ENCODE results near the gene CRYBG1.
"Not testable (repeated sequence)": the region's sequence is repeated elsewhere in the genome, so short reads cannot be mapped to it uniquely, and the experiment has no call there.

CRYBG1 gene

DNA sequence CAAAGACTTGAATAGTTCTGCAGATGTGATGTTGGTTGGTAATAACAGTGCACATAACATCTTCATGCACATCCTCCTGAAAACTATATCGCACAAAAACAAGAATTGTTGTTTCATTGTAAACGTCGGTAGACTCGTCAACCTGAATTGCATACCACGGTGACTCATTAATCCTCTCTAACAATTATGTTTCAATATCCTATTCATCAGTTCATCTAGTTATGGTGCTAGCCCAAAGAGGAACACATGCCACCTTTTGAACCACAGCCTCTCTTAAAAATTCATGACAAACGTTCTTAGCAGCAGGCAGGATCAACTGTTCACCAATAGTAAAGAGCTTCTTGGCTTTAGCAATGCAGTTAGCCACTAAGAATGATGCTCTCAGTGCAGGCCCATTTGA is 25.0 kb downstream of the CRYBG1 start:
- TF ChIP-seq CTCF (IDR thresholded peaks at IDR 0.05; ENCODE audit: insufficient read depth, low read depth, low read length, missing control alignments), result no peak
- H3K4me3 ChIP-seq (ENCODE audit: low read depth, low read length), result no peak overlapping the region
- DNase-seq (ENCODE audit: low read depth), result no peak

- DNase-seq (ENCODE audit: low read depth), result no peak
- TF ChIP-seq CTCF (IDR thresholded peaks at IDR 0.05; ENCODE audit: insufficient read depth, low read depth, low read length, missing control alignments), result no peak
- no peak overlapping the region for H3K4me3 ChIP-seq (ENCODE audit: low read depth, low read length)
Observed at GRCh38 chr6:106387875-106388274, 27.4 kb downstream of the CRYBG1 start.

DNA sequence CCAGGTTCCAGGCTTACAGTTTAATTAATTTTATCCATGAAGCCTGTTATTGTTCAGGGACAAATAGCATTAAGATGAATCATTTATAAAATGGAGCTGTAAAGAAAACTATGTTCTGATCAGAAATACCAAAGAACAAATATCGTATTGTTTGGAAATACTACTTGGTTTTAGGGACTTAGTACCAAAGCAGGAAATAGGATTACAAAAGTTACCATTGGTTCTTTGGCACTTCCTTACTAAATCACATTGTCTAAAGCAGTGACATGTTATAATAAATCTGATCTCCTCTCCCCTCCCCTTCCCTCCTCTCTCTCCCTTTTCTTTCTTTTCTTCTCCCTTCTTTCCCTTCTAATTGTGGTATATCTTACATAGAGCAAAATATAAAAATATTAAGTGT is 29.6 kb downstream of the CRYBG1 start:
- no peak overlapping the region for H3K4me3 ChIP-seq (ENCODE audit: low read depth, low read length)
- DNase-seq (ENCODE audit: low read depth), result no peak
- TF ChIP-seq CTCF (IDR thresholded peaks at IDR 0.05; ENCODE audit: insufficient read depth, low read depth, low read length, missing control alignments), result no peak

DNA sequence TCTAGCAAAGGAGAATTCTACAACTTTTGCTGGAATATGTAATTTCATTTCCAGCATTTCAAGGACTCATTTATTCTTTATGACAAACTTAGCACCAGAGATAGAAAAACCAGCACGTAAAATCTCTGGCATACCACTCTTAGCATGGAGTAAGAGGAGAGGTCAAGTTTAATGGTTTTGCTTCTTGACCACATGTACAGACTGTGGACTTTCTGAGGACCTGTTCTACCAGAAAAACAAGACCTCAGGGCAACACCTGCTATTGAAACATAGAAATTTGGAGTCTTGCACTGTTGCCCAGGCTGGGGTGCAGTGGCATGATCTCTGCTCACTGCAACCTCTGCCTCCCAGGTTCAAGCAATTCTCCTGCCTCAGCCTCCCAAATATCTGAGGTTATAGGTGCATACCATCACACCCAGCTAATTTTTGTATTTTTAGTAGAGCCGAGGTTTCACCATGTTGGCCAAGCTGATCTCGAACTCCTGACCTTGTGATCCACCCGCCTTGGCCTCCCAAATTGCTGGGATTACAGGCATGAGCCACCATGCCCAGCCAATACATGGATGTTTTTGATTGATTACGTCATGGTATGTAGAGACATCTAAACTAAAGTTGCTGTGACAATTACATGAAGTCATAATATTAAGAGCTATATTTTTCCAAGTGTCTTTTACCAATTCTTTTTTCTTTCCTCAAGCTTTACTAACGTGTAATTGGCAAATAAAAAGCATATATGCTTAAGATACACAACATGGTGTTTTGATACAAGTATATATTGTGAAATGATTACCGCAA is 36.1 kb downstream of the CRYBG1 start:
- no peak overlapping the region for H3K4me3 ChIP-seq (ENCODE audit: low read depth, low read length)
- DNase-seq (ENCODE audit: low read depth), result no peak
- no peak for TF ChIP-seq CTCF (IDR thresholded peaks at IDR 0.05; ENCODE audit: insufficient read depth, low read depth, low read length, missing control alignments)

GRCh38 chr6:106397431-106397830 is 36.9 kb downstream of the CRYBG1 start:
- no peak for DNase-seq (ENCODE audit: low read depth)
- no peak for TF ChIP-seq CTCF (IDR thresholded peaks at IDR 0.05; ENCODE audit: insufficient read depth, low read depth, low read length, missing control alignments)
- H3K4me3 ChIP-seq (ENCODE audit: low read depth, low read length), result no peak overlapping the region

- DNase-seq (ENCODE audit: low read depth), result no peak
- no peak overlapping the region for H3K4me3 ChIP-seq (ENCODE audit: low read depth, low read length)
- no peak for TF ChIP-seq CTCF (IDR thresholded peaks at IDR 0.05; ENCODE audit: insufficient read depth, low read depth, low read length, missing control alignments)
Observed at GRCh38 chr6:106398621-106399020, 38.1 kb downstream of the CRYBG1 start.

DNA sequence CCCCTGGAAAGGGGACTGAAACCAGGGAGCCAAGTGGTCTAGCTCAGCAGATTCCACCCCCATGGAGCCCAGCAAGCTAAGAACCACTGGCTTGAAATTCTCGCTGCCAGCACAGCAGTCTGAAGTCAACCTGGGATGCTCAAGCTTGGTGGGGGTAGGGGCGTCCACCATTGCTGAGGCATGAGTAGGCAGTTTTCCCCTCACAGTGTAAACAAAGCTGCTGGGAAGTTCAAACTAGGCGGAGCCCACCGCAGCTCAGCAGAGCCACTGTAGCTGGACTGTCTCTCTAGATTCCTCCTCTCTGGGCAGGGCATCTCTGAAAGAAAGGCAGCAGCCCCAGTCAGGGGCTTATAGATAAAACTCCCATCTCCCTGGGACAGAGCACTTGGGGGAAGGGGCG is 44.5 kb downstream of the CRYBG1 start:
- DNase-seq (ENCODE audit: low read depth), result not testable (repeated sequence)

More for the DNA sequence above, 44.5 kb downstream of the CRYBG1 start:
- not testable (repeated sequence) for H3K4me3 ChIP-seq (ENCODE audit: low read depth, low read length)

Measured in GM12865 (cell line).